ENCODE results near the gene CNR2.

Gene CNR2

GRCh38 chr1:23825076-23825761 lies 87.9 kb downstream of the CNR2 start, which contains the start of gene HMGCL (continued):
- TF ChIP-seq ZNF830 (tag by site-specific recombination; IDR thresholded peaks at IDR 0.05; ENCODE audit: low read depth) (no peak), ZNF596 (tag by site-specific recombination; IDR thresholded peaks at IDR 0.05) (no peak), ZNF248 (tag by site-specific recombination; IDR thresholded peaks at IDR 0.05) (no peak), ZNF629 (tag by site-specific recombination; IDR thresholded peaks at IDR 0.05) (peak; percentile 53), ZNF416 (tag by site-specific recombination; IDR thresholded peaks at IDR 0.05) (no peak), ATF2 (tag by site-specific recombination; IDR thresholded peaks at IDR 0.05; ENCODE audit: low read depth) (no peak), ZNF350 (tag by site-specific recombination; IDR thresholded peaks at IDR 0.05) (no peak), EGR2 (tag by site-specific recombination; IDR thresholded peaks at IDR 0.05; ENCODE audit: low read depth) (peak; percentile 75), ZNF692 (tag by site-specific recombination; IDR thresholded peaks at IDR 0.05) (peak; percentile 85), KLF1 (tag by site-specific recombination; IDR thresholded peaks at IDR 0.05) (peak; percentile 78), ZNF707 (tag by site-specific recombination; IDR thresholded peaks at IDR 0.05) (no peak), ZNF175 (tag by site-specific recombination; IDR thresholded peaks at IDR 0.05) (no peak), ZBTB11 (tag by site-specific recombination; conservative IDR thresholded peaks at IDR 0.05; ENCODE audit: low read depth) (no peak; the same call in 1 of the 2 replicates), ZNF24 (tag by site-specific recombination; IDR thresholded peaks at IDR 0.05) (peak; percentile 48; the same call in 1 of the 2 replicates), ZNF768 (tag by site-specific recombination; IDR thresholded peaks at IDR 0.05) (no peak), ZNF747 (tag by site-specific recombination; IDR thresholded peaks at IDR 0.05) (no peak), ZNF16 (tag by site-specific recombination; IDR thresholded peaks at IDR 0.05; ENCODE audit: low read depth) (no peak), ZNF791 (tag by site-specific recombination; IDR thresholded peaks at IDR 0.05) (no peak), ZNF473 (tag by site-specific recombination; IDR thresholded peaks at IDR 0.05) (no peak), SP2 (tag by site-specific recombination; IDR thresholded peaks at IDR 0.05) (peak; percentile 75), GLI2 (tag by site-specific recombination; IDR thresholded peaks at IDR 0.05; ENCODE audit: borderline replicate concordance, low read depth) (no peak), ZBTB48 (tag by site-specific recombination; IDR thresholded peaks at IDR 0.05) (peak; percentile 17; the same call in 1 of the 2 replicates), ZFHX2 (tag by site-specific recombination; conservative IDR thresholded peaks at IDR 0.05) (peak; percentile 84), ZNF266 (tag by site-specific recombination; IDR thresholded peaks at IDR 0.05; ENCODE audit: low read depth) (no peak), SALL2 (tag by site-specific recombination; IDR thresholded peaks at IDR 0.05; ENCODE audit: borderline replicate concordance) (no peak), ZNF548 (tag by site-specific recombination; IDR thresholded peaks at IDR 0.05) (no peak), ZNF561 (tag by site-specific recombination; IDR thresholded peaks at IDR 0.05; ENCODE audit: borderline replicate concordance) (0 out of 2 replicates have a peak, but pooled peaks have one; percentile 40), ZNF214 (tag by site-specific recombination; IDR thresholded peaks at IDR 0.05; ENCODE audit: borderline replicate concordance) (no peak), BCL11B (tag by site-specific recombination; IDR thresholded peaks at IDR 0.05; ENCODE audit: low read depth) (no peak), IKZF3 (tag by site-specific recombination; IDR thresholded peaks at IDR 0.05) (no peak)
- TF ChIP-seq, protein P1, sequence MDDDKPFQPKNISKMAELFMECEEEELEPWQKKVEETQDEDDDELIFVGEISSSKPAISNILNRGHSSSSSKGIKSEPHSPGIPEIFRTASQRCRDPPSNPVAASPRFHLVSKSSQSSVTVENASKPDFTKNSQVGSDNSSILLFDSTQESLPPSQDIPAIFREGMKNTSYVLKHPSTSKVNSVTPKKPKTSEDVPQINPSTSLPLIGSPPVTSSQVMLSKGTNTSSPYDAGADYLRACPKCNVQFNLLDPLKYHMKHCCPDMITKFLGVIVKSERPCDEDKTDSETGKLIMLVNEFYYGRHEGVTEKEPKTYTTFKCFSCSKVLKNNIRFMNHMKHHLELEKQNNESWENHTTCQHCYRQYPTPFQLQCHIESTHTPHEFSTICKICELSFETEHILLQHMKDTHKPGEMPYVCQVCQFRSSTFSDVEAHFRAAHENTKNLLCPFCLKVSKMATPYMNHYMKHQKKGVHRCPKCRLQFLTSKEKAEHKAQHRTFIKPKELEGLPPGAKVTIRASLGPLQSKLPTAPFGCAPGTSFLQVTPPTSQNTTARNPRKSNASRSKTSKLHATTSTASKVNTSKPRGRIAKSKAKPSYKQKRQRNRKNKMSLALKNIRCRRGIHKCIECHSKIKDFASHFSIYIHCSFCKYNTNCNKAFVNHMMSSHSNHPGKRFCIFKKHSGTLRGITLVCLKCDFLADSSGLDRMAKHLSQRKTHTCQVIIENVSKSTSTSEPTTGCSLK (tag by site-specific recombination; IDR thresholded peaks at IDR 0.05), result no peak
- TF ChIP-seq, protein P2, sequence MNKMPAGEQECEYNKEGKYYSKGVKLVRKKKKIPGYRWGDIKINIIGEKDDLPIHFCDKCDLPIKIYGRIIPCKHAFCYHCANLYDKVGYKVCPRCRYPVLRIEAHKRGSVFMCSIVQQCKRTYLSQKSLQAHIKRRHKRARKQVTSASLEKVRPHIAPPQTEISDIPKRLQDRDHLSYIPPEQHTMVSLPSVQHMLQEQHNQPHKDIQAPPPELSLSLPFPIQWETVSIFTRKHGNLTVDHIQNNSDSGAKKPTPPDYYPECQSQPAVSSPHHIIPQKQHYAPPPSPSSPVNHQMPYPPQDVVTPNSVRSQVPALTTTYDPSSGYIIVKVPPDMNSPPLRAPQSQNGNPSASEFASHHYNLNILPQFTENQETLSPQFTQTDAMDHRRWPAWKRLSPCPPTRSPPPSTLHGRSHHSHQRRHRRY (tag by site-specific recombination; IDR thresholded peaks at IDR 0.05), result no peak

Measured in HEK293 (cell line).